ENCODE results near the gene TAF13.
"Not testable (repeated sequence)": the region's sequence is repeated elsewhere in the genome, so short reads cannot be mapped to it uniquely, and the experiment has no call there.

Gene TAF13

DNA sequence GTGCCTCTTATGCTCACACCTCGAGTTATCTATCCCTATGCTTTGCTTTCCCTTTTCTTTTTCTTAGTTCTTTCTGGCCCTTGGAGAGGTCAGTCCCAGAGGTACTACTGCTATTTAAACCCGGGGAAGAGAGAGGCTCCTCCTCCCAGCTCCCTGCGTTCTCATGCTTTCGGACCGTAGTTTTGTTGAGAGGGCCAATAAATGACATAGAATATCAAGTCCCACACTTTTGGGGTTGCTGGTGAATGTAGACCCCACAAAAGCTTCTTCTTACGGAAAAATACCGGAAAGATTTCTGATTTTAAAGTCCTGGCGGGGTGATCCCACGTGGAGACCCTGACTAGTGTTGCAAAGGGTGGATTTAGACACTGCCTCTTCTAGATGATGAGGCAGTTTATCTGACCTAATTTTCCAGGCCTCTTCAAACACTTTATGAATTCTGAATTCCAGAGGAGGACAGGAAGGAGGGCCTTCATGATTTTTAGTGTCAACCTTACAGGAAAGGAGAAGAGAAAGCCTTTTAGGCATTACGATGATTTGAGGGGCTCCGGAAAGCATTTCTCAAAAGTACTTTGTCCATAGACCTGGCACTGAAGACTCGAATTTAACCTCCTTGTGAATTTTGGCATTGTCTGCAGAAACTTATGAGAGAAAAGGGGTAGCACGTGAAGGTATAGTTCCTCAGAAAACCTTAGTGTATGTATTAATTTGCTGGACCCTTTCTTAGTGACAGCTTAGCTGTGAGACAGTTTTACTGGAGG is 15.5 kb upstream of the TAF13 start:
- no peak for FAIRE-seq

DNA sequence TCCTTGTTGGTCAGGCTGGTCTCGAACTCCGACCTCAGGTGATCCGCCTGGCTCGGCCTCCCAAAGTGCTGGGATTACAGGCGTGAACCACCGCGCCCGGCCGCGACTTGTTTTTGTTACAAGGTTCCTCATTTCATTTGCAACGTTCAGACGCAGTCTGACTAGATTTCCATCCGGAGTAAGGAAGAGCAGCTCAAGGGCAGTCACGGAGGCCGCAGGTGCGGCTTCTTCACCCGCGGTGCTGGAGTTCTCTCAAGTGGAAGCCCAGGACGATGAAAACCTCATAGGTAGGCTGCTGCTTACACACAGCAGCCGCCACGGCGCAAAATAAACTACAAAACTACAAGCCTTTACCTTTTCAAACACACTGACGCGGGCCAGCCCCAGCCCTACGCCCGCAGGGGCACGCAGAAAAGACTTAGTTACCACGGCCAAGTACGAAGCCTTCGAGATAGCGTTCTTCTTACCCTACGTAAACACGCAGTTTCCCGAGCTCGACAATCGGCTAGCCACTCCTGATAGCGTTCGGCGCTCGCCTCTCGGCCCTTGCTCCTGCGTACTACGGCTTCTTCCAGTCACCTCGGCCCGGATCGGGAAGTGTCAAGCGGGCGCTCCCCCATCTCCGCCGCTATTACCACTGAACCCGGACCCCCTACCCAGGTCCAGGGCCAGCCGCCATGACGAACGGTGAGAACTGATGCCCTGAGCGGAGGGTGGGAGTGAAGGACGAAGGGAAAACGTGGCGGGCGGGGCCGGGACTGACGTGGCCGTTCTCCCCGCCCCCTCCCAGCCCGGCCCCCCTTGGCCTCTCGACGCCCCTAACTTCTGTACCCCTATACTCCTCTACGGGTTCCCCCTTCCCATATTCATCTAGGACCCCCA is 14.6 kb upstream of the TAF13 start, which contains the start of gene TMEM167B:
TSS of gene TMEM167B (plus strand) at position 569 of the 882 bp plus-strand sequence. CDS start at position 678, 109 bp downstream.
- no peak for FAIRE-seq

DNA sequence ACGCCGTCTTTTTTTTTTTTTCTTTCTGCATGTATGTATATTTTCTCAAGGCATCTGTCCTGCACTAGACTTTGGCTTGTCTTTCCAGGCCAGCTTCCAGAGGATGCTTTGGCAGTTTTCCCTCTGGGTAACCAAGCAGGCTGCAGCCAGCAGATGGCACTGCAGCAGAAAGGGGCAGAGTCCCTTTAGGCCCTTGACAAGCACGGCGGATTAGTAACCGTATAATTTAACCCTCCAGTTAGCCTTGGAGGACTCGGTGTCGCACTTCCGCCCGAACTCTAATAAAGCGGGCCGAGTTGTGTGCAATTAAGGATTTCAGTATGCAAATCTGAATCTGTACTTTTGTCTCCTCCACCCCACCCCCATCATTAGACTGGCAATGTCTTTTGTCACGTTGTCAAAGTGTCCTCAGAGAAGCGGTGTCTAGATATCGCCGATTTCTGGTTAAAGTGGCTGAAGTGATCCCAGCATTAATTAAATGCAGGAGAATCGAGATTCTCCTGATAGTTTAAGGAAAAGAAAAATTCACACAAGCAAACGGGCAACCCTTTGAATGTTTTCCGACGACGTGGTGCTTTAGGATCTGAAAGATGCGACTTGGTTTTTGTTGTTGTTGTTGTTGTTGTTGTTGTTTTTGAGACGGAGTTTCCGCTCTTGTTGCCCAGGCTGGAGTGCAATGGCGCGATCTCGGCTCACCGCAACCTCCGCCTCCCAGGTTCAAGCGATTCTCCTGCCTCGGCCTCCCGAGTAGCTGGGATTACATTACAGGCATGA is 13.6 kb upstream of the TAF13 start:
- FAIRE-seq, result no peak

GRCh38 chr1:109084563-109085517 is 9.0 kb upstream of the TAF13 start:
- no peak for FAIRE-seq

DNA sequence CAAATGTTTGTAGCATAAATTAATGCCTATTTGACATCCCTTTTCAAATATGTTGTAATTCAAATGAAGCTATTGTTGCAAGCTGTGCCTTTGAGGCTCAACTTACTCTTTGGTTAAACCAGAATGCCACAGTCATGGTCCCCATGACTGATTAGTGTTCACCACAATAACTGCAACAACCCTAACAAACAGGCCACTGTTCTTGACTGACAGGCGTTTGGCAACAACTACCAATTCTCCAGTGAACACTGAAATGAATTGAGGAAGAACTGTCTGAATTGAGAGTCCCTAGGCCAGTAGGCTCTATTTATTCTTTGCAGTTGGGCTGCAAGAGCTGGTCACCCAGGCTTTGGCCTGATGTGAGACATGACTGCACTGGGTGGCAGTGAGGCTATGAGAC is 8.1 kb upstream of the TAF13 start:
- FAIRE-seq, result no peak

GRCh38 chr1:109083501-109083900 is 7.7 kb upstream of the TAF13 start:
- FAIRE-seq, result no peak

DNA sequence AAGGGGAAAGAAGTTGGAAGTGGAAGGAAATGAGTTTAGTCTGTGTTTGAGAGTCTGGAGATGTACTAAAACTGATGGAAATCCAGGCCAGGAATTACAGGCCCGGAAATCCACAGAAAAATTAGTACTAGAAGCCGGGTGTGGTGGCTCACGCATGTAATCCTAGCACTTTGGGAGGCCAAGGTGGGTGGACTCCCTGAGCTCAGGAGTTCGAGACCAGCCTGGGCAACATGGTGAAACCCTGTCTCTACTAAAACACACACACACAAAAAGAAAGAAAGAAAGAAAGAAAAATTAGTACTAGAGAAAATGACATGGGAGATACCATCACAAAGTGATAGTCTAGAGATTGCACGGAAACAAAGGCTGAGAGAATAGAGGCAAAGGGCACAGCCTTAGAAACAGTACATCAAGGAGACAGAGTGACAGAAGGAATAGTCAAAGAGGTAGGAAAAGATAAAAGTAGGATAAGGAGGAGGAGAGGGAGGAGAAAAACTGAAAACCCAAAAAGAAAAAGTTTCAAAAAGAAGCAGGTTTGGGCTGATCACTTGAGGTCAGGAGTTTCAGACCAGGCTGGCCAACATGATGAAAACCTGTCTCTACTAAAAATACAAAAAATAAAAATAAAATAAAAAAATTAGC is 4.8 kb upstream of the TAF13 start:
- no peak for FAIRE-seq

GRCh38 chr1:109079240-109079622 is 3.4 kb upstream of the TAF13 start:
- FAIRE-seq, result no peak

DNA sequence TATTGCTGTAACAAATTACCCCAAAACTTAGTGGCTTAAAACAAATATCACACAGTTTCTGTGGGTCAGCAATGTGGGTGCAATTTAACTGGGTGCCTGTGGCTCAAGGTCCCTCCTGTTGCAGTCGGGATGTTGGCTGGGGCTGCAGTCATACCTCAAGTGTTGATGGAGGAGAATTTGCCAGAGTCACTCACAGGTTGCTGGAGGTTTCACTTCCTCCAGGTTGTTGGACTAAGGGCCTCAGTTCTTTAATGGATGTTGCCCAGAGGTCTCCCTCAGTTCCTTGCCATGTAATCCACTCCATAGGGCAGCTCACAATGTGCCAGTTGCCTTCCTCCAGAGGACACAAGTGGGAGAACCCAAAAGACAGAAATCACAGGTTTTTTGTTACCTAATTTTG is 2.5 kb upstream of the TAF13 start:
- FAIRE-seq, result no peak

DNA sequence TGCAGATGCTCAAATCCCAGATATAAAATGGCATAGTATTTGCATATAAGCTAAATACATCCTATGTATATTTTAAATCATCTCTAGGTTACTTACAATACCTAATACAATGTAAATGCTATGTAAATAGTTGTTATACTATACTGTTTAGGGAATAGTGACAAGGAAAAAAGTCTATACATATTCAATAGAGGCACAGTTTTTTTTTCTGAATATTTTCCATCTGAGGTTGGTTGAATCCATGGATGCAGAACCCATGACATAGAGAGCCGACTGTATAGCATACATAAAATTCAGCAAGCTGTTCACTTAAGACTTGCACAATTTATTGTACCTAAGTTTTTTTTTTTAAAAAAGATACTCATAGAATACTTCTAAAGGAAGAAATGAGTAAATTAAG is 6.5 kb downstream of the TAF13 start:
- FAIRE-seq, result no peak

- no peak for FAIRE-seq
These were observed 7.9 kb downstream of the TAF13 start for GRCh38 chr1:109067883-109068282.

GRCh38 chr1:109065137-109065536 is 10.7 kb downstream of the TAF13 start:
- no peak for FAIRE-seq

- FAIRE-seq, result no peak
These were observed 14.6 kb downstream of the TAF13 start for GRCh38 chr1:109061183-109061582.

- FAIRE-seq, result no peak
These were observed 15.1 kb downstream of the TAF13 start for GRCh38 chr1:109060707-109061106.

- FAIRE-seq, result no peak
These were observed 16.8 kb downstream of the TAF13 start for GRCh38 chr1:109059026-109059425.

DNA sequence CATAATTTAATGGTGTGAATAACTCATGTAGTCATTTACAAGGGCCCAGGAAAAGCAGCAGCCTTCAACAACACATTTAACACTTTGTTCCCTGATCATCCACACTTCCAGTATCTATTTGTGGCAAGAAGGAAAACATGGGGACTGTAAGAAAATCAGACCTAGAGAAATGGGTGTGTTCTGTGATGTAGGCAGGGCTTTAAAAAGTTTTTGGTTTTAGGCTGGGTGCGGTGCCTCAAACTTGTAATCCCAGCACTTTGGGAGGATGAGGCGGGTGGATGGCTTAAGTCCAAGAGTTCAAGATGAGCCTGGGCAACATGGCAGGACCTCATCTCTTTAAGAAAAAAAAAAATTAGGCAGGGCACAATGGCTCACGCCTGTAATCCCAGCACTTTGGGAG is 19.7 kb downstream of the TAF13 start:
- FAIRE-seq, result no peak

DNA sequence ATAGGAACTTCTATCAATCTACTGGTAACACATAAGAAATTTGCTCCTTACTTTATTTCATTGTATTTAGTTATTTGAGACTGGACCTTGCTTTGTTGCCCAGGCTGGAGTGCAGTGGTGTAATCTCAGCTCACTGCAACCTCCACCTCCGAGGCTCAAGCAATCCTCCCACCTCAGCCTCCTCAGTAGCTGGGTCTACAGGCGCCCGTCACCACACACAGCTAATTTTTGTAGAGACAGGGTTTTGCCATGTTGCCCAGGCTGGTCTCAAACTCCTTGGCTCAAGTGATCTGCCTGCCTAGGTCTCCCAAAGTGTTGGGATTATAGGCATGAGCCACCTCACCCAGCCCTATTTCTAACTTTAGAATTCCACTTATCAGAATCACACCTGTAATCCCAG is 23.7 kb downstream of the TAF13 start:
- not testable (repeated sequence) for FAIRE-seq

DNA sequence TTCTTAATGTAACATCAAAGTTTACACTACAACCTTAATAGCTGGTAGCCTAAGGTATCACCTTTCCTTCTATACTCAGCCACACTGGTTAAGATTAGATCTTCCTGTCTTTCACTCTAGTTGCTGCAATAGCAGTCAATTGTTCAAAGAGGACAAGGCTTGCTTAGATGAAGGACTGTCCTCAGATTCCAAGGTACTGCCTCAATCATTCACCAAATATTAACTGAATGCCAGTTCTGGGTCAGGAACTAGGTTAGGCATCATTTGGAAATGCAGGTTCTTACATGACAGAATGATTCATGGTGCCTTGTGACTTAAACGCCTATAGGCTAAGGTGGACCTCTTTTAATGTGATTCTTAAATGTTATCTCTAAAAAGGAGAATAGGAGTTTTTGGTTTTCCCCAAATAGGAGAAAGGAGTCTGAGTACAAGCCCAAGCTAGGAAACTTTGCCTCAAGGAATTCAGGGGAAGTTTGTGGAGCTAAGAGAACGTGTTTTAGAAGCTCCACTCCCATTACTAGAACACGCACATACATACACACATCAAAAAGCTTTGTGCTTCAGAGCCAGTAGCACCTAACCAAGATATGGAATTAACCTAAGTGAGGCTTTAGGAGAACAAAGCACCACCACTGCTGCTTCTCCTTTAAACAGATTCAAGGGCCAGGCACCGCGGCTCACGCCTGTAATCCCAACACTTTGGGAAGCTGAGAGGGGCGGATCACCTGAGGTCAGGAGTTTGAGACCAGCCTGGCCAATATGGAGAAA is 25.4 kb downstream of the TAF13 start:
- FAIRE-seq, result no peak

GRCh38 chr1:109048335-109048734 is 27.5 kb downstream of the TAF13 start:
- FAIRE-seq, result no peak

DNA sequence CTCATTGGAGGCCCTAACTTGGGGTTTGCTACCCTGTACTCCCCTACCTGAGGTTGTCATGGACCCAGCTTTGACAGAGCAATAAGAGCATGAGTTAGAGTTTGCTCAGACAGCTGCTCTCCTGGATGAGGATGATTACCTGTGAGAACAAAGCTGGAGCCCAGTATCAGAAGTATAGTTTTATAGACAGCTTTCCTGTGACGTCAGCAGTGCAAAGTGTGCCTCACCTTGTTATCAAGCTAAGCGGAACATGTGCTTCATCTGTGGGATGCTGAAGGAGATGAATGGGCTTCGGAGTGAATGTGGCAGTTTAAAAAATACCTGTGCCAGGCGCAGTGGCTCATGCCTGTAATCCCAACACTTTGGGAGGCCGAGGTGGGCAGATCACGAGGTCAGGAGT is 28.5 kb downstream of the TAF13 start:
- FAIRE-seq, result no peak

- no peak for FAIRE-seq
These were observed 29.1 kb downstream of the TAF13 start for GRCh38 chr1:109046671-109047070.
